Umbilical cord (tissue), 2 donors: ENCODE measurements around the gene THOC5. TPM values are rescaled to one million over a fixed set of nuclear protein-coding genes. Genes with fewer than 3 reads are reported as not detected.
"Not testable (repeated sequence)": the region's sequence is repeated elsewhere in the genome, so short reads cannot be mapped to it uniquely, and the experiment has no call there.

Source experiments
- DNase-seq: peaks from one replicate; pipeline ENCODE4 v3.0.0-alpha.2; 2015; ENCODE audit warnings: low spot score
- total RNA-seq: library from RNA; depleted of rRNA; stranded (reverse); fragments of >200 nt; gene quantifications from one replicate; pipeline ENCODE4 v1.2.3, GENCODE V29; 2014; ENCODE audit warnings: low replicate concordance; ENCODE audit not compliant: insufficient read depth

Gene THOC5
- total RNA-seq, 1 donor from 2014 or later: 26.5 TPM

DNA sequence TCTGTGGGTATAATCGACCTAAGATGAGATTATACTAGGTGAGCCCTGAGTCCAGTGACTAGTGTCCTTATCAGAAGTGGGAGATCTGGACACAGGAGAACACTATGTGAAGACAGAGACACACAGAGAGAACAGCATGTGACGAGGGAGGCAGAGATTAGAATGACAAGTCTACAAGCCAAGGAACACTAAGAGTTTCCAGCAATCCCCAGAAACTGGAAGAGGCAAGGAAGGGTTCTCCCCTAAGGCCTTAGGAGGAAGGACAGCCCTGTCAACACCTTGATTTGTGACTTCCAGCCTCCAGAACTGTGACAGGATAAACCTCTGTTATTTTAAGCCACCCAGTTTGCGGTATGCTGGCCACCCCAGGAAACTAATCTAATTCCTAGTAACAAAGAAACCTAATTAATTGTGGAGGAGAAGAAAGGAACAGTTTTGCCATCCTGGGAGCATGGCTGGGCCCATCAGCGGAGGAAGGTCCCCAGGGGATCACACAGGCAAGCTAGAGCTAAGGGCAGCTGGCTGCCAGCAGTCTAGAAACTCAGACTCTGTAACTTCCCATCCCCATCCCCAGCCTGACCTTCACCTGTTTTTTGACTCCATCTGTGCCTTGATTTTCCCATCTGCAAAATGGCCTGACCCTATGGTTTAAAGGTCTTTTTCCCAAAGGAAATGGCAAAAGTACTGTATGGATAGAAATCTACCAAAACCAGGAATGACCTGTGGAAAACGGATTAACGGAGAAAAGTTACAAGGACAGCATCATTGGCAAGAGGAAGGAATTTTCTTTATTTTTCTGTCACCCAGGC is 10.3 kb upstream of the THOC5 start:
- DNase-seq: no peak

DNA sequence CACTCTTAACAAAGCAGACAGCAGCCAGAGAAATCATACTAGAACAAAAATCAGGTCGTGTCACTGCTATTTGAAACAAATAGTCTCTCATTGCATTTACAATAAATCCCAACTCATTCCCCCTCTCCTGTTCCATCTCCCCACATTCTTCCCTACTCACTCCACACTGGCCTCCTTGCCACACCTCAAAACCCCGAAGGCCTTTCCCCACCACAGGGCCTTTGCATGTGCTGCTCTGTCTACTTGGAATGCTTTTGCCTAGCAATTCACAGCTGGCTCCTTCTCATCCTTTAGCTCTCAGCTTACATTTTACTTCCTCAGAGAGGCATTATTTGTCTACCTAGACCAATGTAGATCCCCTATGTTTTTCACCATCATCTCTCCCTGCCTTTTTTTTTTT is 6.3 kb upstream of the THOC5 start:
- no peak for DNase-seq

DNA sequence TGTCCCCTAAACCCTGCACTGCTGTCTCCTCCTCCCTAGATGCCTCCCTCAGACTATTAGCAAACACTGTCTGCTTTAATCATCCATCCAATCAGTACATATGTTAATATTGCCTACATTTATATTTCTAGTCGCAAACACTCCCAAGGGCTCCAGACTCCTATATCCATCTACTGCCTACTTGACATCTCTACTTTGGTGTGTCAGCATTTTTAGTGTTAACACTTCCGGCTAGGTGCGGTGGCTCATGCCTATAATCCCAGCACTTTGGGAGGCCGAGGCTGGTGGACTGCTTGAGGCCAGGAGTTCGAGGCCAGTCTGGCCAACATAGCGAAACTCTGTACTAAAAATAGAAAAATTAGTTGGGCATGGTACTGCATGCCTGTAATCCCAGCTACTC is 5.5 kb upstream of the THOC5 start:
- DNase-seq: no peak

DNA sequence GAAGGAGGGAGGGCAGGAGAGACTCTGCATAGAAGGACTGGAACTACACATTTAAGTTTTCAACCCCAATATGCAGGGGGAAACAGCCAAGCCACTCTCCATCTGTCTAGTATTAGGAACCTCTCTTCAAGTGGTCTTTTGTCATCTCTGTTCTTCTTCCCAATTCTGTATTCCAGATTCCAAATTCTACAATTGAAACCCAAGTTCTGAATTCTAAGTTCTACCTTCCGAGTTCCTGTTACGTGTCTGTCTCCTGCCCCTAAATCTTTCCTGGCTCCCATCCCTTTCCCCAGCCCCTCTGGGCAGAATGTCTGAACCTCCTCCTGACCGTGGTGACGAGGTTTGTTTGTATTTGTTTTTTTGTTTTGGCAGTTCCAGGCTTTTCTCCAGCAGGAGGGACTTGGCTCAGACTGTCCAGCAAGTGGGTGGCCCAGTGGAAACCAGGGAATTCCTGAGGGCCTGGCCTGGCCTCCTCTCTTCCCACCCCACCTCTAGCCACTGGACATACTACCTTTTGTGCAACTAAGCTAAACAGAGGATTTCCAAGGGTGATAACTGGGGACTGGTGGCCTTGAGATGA is 1.6 kb upstream of the THOC5 start:
- DNase-seq: no peak

DNA sequence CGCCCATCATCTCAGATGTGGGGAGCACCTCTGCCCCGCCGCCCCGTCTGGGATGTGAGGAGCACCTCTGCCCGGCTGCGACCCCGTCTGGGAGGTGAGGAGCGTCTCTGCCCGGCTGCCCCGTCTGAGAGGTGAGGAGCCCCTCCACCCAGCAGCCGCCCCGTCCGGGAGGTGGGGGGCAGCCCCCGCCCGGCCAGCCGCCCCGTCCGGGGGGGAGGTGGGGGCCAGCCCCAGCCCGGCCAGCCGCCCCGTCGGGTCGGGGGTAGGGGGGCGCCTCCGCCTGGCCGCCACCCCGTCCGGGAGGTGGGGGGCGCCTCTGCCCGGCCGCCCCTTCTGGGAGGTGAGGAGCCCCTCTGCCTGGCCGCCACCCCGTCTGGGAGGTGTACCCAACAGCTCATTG is 1.2 kb downstream of the THOC5 start:
- not testable (repeated sequence) for DNase-seq

DNA sequence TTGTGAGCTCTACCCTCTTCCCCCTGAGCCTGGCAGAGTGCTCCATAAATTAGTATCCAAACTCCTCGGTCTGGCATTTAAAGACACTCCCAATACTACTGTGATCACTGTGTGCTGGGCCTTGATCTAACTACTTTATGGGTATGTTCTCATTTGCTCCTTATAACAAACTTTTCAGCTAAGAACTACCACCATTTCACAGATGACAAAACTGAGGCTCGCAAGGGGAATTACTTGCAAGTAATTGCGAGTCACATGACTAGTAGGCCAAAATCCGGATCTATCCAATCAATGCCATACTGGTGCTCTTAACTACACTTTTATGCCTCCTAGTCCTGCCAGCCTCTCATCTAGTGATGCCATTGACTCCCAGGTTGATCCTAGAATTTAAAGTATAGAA is 3.6 kb downstream of the THOC5 start:
- no peak for DNase-seq

DNA sequence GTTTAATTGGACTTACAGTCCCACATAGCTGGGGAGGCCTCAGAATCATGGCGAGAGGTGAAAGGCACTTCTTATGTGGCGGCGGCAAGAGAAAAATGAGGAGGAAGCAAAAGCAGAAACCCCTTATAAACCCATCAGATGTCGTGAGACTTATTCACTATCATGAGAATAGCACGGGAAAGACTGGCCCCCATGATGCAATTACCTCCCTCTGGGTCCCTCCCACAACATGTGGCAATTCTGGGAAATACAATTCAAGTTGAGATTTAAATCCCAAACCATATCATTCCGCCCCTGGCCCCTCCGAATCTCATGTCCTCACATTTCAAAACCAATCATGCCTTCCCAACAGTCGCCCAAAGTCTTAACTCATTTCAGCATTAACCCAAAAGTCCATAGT is 8.5 kb downstream of the THOC5 start:
- not testable (repeated sequence) for DNase-seq

DNA sequence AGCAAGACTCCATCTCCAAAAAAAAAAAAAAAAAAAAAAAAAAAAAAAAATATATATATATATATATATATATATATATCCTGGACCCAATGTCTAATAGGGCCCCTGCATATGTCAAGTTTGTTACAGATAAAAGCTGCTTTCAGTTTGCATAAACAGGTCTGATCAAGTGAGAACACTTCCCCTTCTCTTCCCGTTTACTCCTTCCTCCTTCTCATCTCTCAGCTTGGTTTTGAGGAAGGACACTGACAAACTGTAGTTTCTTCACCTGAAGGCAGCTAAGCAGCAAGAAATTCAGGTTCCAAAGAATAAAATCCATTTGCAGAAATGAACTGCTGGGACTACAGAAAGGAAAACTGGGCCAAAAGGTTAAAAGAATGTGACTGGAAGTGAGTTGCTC is 11.7 kb downstream of the THOC5 start:
- DNase-seq: peak; percentile 6

DNA sequence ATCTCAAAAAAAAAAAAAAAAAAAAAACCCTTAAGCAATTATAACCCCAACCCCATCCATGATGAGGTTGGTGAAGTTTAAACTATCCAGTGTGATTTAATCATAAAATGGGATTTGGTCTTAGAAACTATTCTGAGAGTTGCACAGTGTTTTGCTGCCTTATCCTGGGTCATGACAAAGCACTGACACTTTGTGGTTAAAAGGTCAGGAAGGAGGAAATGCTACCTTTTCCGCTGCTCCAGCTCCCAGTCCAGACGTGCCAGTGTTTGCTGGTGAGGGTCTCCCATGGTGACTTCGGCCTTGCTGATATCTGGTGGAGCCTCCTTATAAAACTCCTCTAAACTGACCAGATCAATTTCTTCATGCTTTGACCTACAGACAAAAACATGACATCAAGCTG is 14.5 kb downstream of the THOC5 start:
- no peak for DNase-seq

DNA sequence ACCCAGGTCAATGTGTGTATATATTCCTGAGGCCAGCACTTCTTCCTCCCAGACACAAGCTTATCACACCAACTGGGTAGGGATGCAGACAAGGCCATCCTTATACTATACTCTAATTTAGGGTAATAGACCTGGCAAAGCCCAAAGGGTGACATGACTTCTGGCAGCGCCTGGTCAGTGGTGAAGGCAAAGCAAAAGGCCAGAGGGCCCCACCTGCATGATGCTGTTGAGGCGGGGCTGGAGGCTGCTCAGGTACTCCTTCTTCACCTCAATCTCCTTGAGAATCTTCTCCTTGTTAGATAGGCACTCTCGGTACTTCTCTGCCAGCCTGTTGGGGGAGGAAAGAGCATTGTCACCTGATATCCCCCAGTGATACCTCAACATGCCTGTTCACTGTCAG is 17.1 kb downstream of the THOC5 start:
- DNase-seq: no peak

DNA sequence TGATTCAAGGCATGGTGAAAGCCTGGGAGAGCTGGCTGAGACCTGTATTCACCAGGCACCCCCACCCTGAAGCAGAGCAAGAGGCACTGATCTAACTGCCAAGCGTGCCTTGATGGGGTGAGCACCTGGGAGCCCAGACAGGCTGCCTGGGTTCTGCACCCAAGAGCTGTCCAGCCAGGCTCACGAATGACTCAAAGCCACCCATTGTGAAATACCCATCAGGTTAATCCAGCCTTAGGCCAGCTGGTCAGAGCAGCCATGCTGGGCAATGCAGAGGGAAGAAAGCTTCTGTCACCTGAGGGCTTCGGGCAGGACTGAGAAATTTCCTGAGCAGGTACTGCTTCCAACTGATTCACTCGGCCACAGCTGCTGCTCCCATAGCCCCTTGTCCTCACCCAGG is 22.1 kb downstream of the THOC5 start:
- DNase-seq: no peak

DNA sequence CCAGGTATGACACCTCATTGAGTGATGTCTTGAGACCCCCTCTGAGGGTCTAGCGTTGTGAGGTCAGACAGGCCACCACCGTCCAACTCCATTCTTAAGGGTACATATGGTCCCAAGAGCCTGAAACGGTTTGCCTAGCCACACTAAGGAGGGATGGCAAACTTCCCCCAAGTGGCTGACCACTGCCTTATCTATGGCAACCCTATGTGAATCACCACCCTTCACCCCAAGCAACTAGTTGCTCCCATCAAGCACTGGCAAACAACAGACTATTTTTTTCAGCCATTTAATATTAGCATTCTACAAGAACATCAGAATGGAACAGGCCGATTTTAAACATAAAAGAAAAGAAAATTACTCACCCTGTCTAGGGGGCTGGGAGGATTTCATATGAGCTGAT is 22.8 kb downstream of the THOC5 start:
- no peak for DNase-seq

DNA sequence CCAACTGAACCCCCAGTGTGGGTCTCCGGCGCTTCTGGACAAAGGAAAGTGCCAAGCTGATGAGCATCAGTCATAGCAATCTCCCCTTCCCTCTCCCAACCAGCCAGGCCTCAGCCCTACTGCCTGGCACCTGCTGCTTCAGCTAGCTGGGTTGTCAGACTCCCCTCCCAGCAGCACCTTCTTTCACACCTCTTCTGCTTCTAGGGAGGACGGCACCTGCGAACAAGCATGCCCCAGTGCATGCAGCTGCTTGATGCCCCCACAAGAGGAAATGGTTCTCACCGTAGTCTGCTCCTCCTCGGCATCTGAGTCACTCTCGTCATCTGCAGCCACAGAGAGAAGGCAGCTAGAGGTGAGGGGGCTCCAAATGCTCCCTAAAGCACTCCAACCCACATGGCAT is 25.4 kb downstream of the THOC5 start:
- no peak for DNase-seq

DNA sequence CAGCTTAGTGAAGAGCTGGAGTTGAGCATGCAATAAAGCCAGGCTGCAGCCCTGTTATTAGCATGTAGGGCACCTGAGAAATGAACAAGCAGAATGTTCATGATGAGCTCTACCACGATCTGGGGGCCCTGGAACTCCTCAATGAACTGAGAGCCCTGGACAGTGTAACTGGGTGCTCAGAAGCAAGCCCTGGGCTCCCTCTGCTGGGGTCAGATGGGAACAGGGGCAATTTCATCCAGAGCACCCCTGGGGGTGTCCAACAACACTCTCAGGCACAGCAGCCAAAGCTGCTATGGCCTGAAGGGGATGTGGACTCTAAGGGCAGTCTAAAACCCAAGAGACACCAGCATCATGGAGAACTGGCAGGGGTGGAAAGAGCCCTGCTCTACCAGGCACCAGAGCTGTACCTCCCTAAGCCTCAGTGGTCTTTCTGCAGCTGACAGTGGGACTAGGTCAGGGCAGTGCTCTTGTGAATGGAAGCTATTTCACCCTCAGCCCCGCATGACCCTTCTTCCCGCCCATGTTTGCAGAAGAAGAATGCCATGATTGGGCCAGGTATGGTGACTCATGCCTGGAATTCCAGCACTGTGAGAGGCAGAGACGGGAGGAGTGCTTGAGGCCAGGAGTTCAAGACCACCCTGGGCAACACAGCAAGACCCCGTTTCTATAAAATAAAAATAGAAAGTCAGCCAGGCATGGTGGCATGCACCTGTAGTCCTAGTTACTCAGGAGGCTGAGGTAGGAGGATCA is 28.9 kb downstream of the THOC5 start:
- no peak for DNase-seq

DNA sequence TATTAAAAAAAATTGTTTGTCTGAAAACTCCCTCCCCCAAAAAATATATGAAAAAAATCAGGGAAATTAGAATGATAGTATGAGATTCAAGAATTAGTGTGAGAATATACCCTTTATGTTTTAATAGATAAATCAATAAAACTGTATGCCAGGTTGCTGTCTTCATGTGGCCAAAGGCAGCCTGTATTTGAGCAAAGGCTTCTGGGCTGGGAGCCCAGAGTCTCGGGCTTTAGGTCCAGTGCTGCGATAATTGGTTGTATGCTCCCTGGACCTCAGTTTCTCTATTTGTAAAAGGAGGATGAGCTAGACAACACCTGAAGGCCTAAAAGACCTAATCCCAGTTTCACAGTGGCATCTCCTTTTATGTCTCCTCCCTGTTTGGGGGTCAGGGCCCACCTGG is 29.8 kb downstream of the THOC5 start:
- DNase-seq: no peak

DNA sequence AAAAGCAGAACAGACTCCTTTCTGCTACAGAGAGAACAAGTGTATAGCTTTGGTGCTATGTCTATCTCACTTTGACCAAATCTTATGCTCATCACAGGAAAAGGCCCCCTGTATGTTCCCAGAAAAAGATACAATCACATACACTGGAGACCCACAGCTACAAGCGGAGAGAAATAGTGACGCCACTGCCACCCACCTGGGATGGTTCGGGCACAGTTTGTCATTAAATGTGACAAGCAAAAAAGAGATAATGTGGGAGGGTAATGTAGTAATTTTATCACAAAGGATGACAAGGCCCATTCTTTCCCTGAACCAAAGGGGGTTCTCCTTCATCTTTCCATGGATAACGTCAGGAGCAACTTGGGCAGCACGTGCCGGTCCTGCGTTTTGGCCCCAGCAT is 32.0 kb downstream of the THOC5 start:
- DNase-seq: no peak

DNA sequence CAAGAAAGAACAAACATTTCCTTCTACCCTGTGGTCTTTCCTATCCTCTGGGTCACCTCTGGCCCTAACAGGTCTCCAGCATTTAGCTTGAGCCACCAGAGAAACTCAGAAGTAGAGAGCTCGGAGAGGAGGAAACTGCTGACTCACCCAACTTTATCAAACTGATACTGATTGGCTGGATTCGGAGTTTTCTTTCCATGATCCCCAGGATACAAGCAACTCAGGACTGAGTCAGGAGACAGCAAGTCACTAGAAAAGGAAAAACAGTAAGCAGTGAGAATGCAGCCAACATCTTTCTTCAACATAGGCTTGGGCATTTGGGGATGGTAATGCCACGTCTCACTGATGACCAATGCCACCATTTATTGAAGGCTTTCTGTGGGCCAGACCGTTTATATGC is 32.7 kb downstream of the THOC5 start:
- DNase-seq: no peak

DNA sequence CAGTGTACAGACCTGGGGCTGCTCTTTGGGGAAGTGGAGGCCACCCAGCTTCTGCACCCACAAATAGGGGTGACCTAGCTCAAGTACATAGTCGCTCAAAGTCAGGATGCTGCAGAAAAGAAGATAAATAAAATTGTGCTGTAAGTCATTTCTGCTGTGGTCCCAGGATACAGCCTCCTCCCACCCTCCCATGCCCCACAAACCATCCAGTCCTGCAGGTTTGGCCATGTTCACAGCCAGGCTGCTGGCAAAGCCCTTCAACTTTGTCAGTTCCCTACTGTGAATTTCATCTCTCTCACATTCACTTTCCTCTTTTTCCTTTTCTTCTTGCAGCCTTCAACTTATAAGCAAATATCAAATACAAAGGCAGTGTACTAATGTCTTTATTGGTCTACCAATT is 33.6 kb downstream of the THOC5 start:
- DNase-seq: no peak

DNA sequence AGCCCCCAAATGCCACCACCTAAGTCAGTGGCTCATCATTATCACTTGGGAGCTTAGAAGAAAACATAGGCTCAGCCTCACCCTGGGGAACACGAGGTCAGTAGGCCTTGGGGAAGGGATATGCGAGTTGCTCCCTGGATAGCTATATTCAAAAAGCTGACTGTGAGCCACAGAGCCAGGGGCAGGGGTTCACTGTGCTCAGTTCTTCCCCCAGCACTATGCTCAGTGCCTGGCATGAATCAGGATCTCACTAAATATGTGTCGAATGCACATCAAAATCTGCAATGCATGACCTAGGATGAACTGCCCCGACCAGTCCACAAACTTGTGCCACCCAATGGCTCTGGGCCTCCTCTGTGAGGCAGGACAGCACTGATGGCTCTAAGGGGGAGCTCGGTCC is 35.1 kb downstream of the THOC5 start:
- no peak for DNase-seq

DNA sequence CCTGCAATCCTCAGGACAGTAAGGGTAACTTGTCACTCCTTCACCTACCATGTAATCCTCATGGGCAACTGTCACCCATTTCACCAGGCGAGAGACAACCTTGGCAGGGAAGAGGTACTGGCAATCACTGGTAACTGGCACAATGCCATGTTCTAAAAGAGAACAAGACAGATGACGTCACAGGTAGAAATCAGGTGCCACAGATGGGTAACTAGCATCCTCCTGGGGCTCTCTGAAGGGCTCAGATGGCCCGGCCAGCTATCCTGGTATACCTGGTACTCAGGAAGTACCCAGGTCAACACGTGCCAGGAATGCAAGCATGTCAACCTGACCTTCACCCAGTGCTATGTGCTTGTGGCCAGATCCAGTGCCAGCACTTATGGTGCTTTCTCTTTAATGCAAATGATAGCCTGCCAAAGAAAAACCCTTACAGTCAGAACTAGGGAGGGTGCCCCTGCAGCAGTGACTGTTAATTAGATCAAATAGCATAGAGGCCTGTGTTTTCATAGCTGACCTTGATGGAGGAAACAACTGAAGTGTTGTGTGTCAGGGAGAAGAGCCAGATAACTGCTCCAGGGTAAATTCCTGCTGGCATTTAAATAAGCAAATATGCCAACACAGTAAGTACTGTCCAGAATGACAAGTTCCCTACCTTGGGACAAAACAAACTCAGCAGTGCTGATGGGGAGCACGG is 36.2 kb downstream of the THOC5 start:
- DNase-seq: no peak

DNA sequence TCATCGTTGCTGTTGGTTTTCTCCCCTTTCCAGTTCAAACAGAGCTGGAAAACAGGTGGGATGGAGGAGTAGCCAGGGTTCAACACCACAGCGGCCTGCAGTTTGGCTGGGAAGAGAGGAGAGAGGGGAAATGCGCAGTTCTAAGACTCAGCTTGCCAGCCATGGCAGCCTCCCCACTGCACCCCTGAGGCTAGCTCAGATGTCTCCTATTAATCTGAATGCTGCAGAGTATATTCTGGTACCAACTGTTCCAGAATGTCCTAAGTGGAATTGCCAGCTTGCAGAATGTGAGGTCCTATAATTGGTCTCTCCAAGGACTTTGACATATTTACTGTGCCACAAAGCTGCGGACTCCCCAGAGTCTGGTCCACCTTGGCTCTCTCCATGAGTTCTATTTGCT is 41.5 kb downstream of the THOC5 start:
- DNase-seq: no peak

DNA sequence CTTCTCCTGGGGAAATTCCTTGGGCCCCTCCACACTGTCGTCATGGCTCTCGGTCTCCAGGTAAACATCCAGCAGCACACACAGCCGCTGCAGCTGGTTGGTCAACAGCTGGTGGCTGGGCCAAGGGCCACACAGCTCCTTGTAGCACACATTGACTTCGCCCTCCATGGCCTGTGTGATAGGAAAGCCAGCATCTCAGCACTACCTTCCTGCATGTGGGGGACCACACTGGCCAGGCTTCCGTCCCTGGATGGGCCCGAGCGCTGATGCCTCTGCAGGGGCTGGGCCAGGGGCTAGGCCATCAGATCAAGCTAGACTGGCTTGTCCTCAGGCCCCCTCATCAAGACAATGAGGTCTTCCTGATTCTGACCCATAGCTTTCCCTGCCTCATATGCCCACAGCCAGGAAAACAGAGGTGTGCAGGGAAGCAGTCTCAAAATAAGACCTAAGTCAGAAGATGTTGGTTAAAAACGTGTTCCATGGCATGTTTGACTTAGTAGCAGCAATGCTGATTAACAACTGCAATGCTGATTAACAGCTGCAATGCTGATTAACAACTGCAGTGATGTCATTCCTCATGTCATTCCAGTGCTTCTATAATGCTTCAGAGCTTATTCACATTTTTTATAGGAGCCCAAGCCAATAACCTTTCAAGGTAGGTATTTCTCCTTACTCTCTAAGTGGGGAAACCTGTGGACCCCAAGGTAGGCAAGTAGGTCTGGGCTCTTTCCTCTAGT is 42.3 kb downstream of the THOC5 start:
- no peak for DNase-seq
